ENCODE results near the gene NPAS3. TPM values are rescaled to one million over a fixed set of nuclear protein-coding genes. Genes with fewer than 3 reads are reported as not detected.

NPAS3 gene
- total and polyA plus RNA-seq, 4 donors, result 0.07 to 0.09 (median 0.08) TPM; not detected in 1

DNA sequence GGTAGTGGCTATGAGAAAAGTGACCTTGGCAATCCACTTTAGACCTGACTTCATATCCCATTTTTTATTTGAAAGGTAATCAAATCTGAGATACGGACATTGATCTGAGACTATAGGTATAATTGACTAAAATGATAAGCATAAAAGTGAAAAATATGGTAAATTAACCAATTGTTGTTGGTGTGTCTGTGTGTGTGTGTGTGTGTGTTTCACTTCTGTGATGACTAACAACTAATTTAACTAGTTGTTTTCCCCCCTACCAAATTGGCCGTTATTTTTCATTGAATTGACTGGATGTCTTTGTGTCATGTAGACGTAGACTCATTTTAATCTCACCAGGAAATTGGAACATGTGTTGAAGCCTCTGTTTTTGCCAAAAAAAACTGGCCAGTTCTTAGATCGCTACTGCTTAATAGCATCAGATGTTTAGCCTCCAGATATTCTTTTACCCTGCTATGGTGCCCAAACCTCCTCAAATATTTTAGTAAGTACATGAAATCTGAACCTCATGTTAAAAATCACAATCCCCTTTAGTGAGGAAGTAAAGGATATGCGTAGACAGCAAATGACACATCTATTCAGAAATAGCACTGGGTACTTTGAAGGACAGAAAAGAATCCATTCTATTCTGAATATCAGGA, 617.2 kb downstream of the NPAS3 start:
- no peak overlapping the region for H3K9ac ChIP-seq (ENCODE audit: low read depth in 1 of 2, low read length in 2 of 2)
- H3K9me3 ChIP-seq (ENCODE audit: control insufficient read depth in 4 of 4, low read length in 3 of 4), result no peaks in the 10 kb centered on the region
- DNase-seq (ENCODE audit: low spot score), result no peak
- H3K4me1 ChIP-seq (ENCODE audit: control insufficient read depth in 4 of 4, insufficient read depth in 4 of 4, low read length in 3 of 4), result no peaks in the 10 kb centered on the region
- H3K27me3 ChIP-seq (ENCODE audit: control insufficient read depth in 4 of 4, insufficient read depth in 4 of 4, low read length in 3 of 4), result peaks cover 0 to 5% (median 0%) of the 10 kb centered on the region in 4 donors
- H3K4me3 ChIP-seq (ENCODE audit: low read depth in 1 of 3, low read length in 3 of 3), result no peak overlapping the region
- WGBS, result 78% methylated on average over 5 of the region's 5 CpGs
- no peak for TF ChIP-seq SP1 (IDR thresholded peaks at IDR 0.05)
- no peaks in the 10 kb centered on the region for H3K36me3 ChIP-seq (ENCODE audit: control insufficient read depth in 4 of 4, insufficient read depth in 3 of 4, low read depth in 1 of 4, low read length in 3 of 4)
- no peak overlapping the region for H3K27ac ChIP-seq (ENCODE audit: low read depth in 1 of 2, low read length in 2 of 2)

DNA sequence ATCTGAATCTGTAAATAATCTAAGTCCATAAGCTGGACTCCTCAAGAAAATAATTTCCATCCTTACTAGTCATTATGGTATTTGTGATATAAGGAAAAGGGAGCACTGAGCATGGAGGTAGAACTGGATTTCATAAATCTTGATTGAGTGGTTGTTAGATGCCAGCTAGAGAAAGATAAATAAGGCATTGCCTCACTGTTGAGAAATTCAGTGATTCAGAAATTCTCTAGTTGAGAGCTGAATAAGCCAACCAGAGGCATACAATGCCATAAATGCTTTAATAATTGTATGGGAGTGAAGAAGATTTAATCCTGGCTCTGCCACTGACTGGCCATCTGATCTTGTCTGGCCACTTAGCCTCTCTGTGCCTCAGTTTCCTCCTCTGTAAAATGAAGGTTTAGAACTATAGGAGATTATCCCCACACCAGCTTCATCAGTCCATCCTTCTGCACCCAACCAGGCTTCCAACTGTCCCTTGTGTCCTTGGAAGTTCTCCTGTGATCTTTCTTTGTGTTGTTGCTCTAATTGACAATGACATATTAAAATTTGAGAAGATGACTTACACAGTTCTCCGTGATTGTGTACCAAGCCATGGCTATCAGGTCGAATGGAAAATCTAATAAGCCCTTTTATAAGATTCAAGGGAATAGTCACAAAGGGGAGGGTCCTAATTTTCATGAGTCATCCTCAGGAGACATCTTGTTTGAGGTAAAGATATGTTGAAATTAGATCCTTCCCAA, 617.9 kb downstream of the NPAS3 start:
- peaks cover 0 to 5% (median 0%) of the 10 kb centered on the region in 4 donors for H3K27me3 ChIP-seq (ENCODE audit: control insufficient read depth in 4 of 4, insufficient read depth in 4 of 4, low read length in 3 of 4)
- DNase-seq (ENCODE audit: low spot score), result no peak
- no peak overlapping the region for H3K4me3 ChIP-seq (ENCODE audit: low read depth in 1 of 3, low read length in 3 of 3)
- H3K9me3 ChIP-seq (ENCODE audit: control insufficient read depth in 4 of 4, low read length in 3 of 4), result no peaks in the 10 kb centered on the region
- WGBS, result 78% methylated on average over 2 of the region's 2 CpGs
- no peaks in the 10 kb centered on the region for H3K4me1 ChIP-seq (ENCODE audit: control insufficient read depth in 4 of 4, insufficient read depth in 4 of 4, low read length in 3 of 4)
- H3K9ac ChIP-seq (ENCODE audit: low read depth in 1 of 2, low read length in 2 of 2), result no peak overlapping the region
- H3K27ac ChIP-seq (ENCODE audit: low read depth in 1 of 2, low read length in 2 of 2), result no peak overlapping the region
- TF ChIP-seq NR2F2 (IDR thresholded peaks at IDR 0.05) (no peak), RAD21 (IDR thresholded peaks at IDR 0.05) (no peak), YY1 (IDR thresholded peaks at IDR 0.05) (no peak), EGR1 (IDR thresholded peaks at IDR 0.05; ENCODE audit: low read depth in 2 of 2) (no peak), SP1 (IDR thresholded peaks at IDR 0.05) (no peak), FOXA1 (IDR thresholded peaks at IDR 0.05) (no peak), RXRA (IDR thresholded peaks at IDR 0.05) (no peak), HNF4A (conservative IDR thresholded peaks at IDR 0.05) (no peak), TAF1 (conservative IDR thresholded peaks at IDR 0.05) (no peak), FOXA2 (IDR thresholded peaks at IDR 0.05) (no peak)
- TF ChIP-seq, protein P1, sequence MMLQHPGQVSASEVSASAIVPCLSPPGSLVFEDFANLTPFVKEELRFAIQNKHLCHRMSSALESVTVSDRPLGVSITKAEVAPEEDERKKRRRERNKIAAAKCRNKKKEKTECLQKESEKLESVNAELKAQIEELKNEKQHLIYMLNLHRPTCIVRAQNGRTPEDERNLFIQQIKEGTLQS (IDR thresholded peaks at IDR 0.05), result no peak
- no peaks in the 10 kb centered on the region for H3K36me3 ChIP-seq (ENCODE audit: control insufficient read depth in 4 of 4, insufficient read depth in 3 of 4, low read depth in 1 of 4, low read length in 3 of 4)

DNA sequence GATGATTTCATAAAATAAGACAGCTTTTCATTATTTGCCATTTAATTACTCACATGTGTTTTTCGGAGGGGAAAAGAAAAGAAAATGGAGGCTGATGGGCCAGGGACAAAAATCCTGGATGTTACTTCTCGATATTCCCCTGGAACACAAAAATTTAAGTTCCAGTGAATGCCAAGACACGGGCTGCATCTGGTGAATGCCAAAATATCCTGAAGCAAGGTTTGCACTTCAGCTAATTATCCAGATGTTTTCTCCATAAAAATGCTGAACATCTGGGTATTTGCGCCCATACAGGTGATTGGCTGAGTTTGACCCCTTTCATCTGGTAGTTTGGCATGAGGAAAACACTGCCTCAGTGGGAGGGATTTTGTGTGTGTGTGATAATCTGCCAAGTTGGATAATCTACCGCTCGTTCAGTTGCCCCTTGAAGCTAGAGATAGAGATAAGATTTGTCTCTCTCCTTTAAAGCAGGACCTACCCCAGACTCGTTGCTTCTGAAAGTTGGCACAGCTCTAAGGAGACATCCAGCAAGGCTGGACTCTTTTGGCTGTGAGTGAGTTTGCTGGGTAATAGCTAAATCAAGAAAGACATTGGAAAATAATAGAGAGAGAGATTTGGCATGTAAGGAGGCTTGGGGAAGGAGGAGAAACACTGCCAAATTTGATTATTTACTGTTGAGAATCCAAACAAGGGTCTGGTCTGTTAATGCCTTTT, 622.2 kb downstream of the NPAS3 start:
- peaks cover 0 to 3% (median 0%) of the 10 kb centered on the region in 4 donors for H3K27me3 ChIP-seq (ENCODE audit: control insufficient read depth in 4 of 4, insufficient read depth in 4 of 4, low read length in 3 of 4)
- no peak for DNase-seq (ENCODE audit: low spot score)

More for the DNA sequence above, 622.2 kb downstream of the NPAS3 start:
- TF ChIP-seq GABPA (IDR thresholded peaks at IDR 0.05 in 1 of 2, conservative IDR thresholded peaks at IDR 0.05 in 1 of 2), result no peak
- no peak for TF ChIP-seq NR2F2 (IDR thresholded peaks at IDR 0.05)
- TF ChIP-seq TAF1 (conservative IDR thresholded peaks at IDR 0.05), result no peak
- TF ChIP-seq, protein P1 (IDR thresholded peaks at IDR 0.05), result no peak
- TF ChIP-seq RAD21 (IDR thresholded peaks at IDR 0.05), result no peak
- TF ChIP-seq, protein P2, sequence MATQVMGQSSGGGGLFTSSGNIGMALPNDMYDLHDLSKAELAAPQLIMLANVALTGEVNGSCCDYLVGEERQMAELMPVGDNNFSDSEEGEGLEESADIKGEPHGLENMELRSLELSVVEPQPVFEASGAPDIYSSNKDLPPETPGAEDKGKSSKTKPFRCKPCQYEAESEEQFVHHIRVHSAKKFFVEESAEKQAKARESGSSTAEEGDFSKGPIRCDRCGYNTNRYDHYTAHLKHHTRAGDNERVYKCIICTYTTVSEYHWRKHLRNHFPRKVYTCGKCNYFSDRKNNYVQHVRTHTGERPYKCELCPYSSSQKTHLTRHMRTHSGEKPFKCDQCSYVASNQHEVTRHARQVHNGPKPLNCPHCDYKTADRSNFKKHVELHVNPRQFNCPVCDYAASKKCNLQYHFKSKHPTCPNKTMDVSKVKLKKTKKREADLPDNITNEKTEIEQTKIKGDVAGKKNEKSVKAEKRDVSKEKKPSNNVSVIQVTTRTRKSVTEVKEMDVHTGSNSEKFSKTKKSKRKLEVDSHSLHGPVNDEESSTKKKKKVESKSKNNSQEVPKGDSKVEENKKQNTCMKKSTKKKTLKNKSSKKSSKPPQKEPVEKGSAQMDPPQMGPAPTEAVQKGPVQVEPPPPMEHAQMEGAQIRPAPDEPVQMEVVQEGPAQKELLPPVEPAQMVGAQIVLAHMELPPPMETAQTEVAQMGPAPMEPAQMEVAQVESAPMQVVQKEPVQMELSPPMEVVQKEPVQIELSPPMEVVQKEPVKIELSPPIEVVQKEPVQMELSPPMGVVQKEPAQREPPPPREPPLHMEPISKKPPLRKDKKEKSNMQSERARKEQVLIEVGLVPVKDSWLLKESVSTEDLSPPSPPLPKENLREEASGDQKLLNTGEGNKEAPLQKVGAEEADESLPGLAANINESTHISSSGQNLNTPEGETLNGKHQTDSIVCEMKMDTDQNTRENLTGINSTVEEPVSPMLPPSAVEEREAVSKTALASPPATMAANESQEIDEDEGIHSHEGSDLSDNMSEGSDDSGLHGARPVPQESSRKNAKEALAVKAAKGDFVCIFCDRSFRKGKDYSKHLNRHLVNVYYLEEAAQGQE (IDR thresholded peaks at IDR 0.05), result no peak
- no peak for TF ChIP-seq HNF4G (IDR thresholded peaks at IDR 0.05)
- no peak for TF ChIP-seq EGR1 (IDR thresholded peaks at IDR 0.05; ENCODE audit: low read depth in 2 of 2)
- TF ChIP-seq JUND (IDR thresholded peaks at IDR 0.05), result no peak
- TF ChIP-seq, protein P3, sequence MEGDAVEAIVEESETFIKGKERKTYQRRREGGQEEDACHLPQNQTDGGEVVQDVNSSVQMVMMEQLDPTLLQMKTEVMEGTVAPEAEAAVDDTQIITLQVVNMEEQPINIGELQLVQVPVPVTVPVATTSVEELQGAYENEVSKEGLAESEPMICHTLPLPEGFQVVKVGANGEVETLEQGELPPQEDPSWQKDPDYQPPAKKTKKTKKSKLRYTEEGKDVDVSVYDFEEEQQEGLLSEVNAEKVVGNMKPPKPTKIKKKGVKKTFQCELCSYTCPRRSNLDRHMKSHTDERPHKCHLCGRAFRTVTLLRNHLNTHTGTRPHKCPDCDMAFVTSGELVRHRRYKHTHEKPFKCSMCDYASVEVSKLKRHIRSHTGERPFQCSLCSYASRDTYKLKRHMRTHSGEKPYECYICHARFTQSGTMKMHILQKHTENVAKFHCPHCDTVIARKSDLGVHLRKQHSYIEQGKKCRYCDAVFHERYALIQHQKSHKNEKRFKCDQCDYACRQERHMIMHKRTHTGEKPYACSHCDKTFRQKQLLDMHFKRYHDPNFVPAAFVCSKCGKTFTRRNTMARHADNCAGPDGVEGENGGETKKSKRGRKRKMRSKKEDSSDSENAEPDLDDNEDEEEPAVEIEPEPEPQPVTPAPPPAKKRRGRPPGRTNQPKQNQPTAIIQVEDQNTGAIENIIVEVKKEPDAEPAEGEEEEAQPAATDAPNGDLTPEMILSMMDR (IDR thresholded peaks at IDR 0.05; ENCODE audit: low read depth, low read length, missing input control), result no peak
- no peak for TF ChIP-seq HNF4A (conservative IDR thresholded peaks at IDR 0.05)
- TF ChIP-seq RXRA (IDR thresholded peaks at IDR 0.05), result no peak
- TF ChIP-seq, protein P4, sequence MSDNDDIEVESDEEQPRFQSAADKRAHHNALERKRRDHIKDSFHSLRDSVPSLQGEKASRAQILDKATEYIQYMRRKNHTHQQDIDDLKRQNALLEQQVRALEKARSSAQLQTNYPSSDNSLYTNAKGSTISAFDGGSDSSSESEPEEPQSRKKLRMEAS (IDR thresholded peaks at IDR 0.05), result no peak
- TF ChIP-seq SP1 (IDR thresholded peaks at IDR 0.05), result no peak
- no peak for TF ChIP-seq YY1 (IDR thresholded peaks at IDR 0.05)
- no peak for TF ChIP-seq FOXA2 (IDR thresholded peaks at IDR 0.05)
- no peak for TF ChIP-seq FOXA1 (IDR thresholded peaks at IDR 0.05)
- Histone ChIP-seq H3K9me3 (ENCODE audit: control insufficient read depth in 4 of 4, low read length in 3 of 4) (no peaks in the 10 kb centered on the region), H3K4me3 (ENCODE audit: low read depth in 1 of 3, low read length in 3 of 3) (no peak overlapping the region), H3K36me3 (ENCODE audit: control insufficient read depth in 4 of 4, insufficient read depth in 3 of 4, low read depth in 1 of 4, low read length in 3 of 4) (no peaks in the 10 kb centered on the region), H3K4me1 (ENCODE audit: control insufficient read depth in 4 of 4, insufficient read depth in 4 of 4, low read length in 3 of 4) (no peaks in the 10 kb centered on the region), H3K27ac (ENCODE audit: low read depth in 1 of 2, low read length in 2 of 2) (no peak overlapping the region), H3K9ac (ENCODE audit: low read depth in 1 of 2, low read length in 2 of 2) (no peak overlapping the region)
- WGBS, result 66% methylated on average over 7 of the region's 7 CpGs

Measured in liver (tissue), 9 donors.